T47D (cell line): ENCODE measurements around the gene HEATR5A.
"Not testable (repeated sequence)": the region's sequence is repeated elsewhere in the genome, so short reads cannot be mapped to it uniquely, and the experiment has no call there.

ENCODE experiments used
- DNase-seq, 2 experiments: peaks; one replicate each; pipeline versions ENCODE4 v3.0.0 to v3.0.0-alpha.2; 2011 to 2012; ENCODE audit warnings: low read depth in 1 of 2, low spot score in 1 of 2
- JUND ChIP-seq: IDR thresholded peaks from 2 replicates; pipeline ENCODE4 v1.6.1; 2012; ENCODE audit warnings: low read depth
- in situ Hi-C: cut with HindIII; loops from 2 replicates; pipeline ENCODE4 v1.10.0; 2016; ENCODE audit warnings: low sequenced_read_pairs, low pct_unique_long_range_greater_than_20kb

HEATR5A gene

GRCh38 chr14:31420319-31421111, at the start of gene HEATR5A:
HEATR5A (minus strand) TSS chr14:31420550; CDS start chr14:31402975, 17,575 bp downstream.
- TF ChIP-seq JUND = no peak
- DNase-seq = peak; percentile 96 to 97

GRCh38 chr14:31466554-31466953, 46.2 kb upstream of the HEATR5A start:
- in situ Hi-C loops = no loop called here
- TF ChIP-seq JUND = no peak

More at GRCh38 chr14:31420319-31421111, at the start of gene HEATR5A:
- in situ Hi-C loops = no loop called here

GRCh38 chr14:31465111-31465510, 44.8 kb upstream of the HEATR5A start:
- no peak for TF ChIP-seq JUND
- in situ Hi-C loops = no loop called here
- no peak for DNase-seq

More at GRCh38 chr14:31466554-31466953, 46.2 kb upstream of the HEATR5A start:
- DNase-seq = no peak

DNA sequence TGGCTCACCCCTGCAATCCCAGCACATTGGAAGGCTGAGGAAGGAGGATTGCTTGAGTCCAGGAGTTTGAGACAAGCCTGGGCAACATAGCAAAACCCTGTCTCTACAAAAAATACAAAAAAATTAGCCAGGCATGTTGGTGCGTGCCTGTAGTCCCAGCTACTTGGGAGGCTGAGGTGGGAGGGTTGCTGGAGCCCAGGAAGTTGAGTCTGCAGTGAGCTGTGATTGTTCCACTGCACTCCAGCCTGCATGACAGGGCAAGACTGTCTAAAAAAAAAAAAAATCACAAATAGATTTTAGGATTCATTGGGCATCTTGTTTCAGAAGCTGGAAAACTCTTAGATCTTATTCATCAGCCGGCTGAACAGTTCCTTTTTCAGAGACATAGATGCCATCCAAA, 42.1 kb upstream of the HEATR5A start:
- in situ Hi-C loops, DNase-seq: not testable (repeated sequence)

DNA sequence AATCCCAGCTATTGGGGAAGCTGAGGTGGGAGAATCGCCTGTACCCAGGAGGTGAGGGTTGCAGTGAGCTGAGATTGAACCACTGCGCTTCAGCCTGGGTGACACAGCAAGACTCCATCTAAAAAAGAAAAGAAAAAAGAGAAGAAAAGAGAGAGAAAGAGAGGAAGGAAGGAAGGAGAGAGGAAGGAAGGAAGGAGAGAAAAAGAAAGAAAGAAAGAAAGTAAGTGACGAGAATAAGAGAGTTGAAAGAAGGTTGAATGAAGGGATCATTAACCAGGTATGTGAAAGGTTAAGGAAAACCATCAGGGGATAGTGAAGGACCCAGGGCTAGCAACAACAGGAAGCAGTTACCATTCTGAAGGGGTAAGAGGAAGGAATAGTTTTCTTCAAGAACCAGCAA, 41.2 kb upstream of the HEATR5A start:
- no peak for DNase-seq
- no peak for TF ChIP-seq JUND
- in situ Hi-C loops = no loop called here

- in situ Hi-C loops = no loop called here
- TF ChIP-seq JUND = peak; percentile 57; the same call in 1 of the 2 replicates
- peak; percentile 35 to 57 for DNase-seq
Measured at GRCh38 chr14:31457665-31458659, 37.6 kb upstream of the HEATR5A start.

- in situ Hi-C loops = no loop called here
- no peak for TF ChIP-seq JUND
- DNase-seq = peak; percentile 85 to 98
Measured at GRCh38 chr14:31456841-31457664, 36.7 kb upstream of the HEATR5A start, which contains the start of gene DTD2. DTD2 (minus strand) TSS chr14:31457506; CDS start chr14:31457393, 113 bp downstream.

DNA sequence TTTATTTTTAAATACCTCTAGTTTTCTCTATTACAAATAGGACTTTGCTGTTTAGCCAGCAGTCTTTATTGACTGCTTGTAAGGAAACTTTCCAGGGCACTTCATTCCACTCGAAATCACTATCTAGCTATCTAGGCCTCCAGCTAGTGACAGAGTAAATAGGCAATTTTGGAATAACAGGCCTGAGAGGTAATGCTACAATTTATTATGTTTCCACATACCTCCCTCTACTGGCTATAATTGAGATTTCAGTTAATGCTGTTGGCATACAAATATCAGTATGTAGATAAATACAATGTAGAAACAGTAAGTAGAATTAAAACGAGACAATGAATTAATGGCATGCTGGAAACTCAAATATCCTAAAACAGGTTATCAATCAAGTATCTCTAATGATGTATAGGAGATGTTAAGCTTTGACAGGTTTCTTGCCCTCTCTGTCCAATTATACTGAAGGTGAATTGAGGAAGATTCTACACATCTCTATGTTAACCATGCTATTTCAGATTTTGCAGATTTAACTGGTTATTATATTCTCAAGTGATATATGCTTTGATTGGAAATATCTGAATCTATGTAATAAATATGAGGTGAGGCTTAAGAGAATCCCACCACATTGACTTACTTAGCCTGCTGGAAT, 29.7 kb upstream of the HEATR5A start:
- TF ChIP-seq JUND = peak; percentile 77
- DNase-seq = peak; percentile 48 to 88
- in situ Hi-C loops = no loop called here

- no peak for TF ChIP-seq JUND
- in situ Hi-C loops = no loop called here
- no peak for DNase-seq
Measured at GRCh38 chr14:31449136-31449535, 28.8 kb upstream of the HEATR5A start.

- DNase-seq = no peak
- TF ChIP-seq JUND = no peak
- in situ Hi-C loops = no loop called here
Measured at GRCh38 chr14:31445703-31446102, 25.4 kb upstream of the HEATR5A start.

DNA sequence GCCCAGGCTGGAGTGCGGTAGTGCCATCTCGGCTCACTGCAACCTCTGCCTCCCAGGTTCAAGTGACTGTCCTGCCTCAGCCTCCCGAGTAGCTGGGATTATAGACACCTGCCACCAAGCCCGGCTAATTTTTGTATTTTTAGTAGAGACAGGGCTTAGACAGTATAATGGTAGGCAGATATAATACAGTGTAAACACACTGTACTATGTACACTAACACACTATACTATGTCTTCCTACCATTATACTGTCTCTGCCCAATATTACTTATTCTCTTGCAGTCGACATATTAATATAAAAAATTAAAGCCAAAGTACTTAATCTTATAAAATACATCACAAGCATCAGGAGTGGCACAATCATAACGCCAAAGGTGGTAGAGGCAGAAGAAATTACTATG, 21.9 kb upstream of the HEATR5A start:
- no peak for DNase-seq
- in situ Hi-C loops = no loop called here
- no peak for TF ChIP-seq JUND
